GM20000 (cell line): ENCODE data around the gene SLC35F1.
A peak's percentile ranks its signal among the peaks of the same experiment; 100 is the strongest.

Experiments used
- DNase-seq: peaks from one replicate; pipeline ENCODE4 v3.0.0; 2012; ENCODE audit warnings: low spot score
- TF ChIP-seq, protein P1 (sequence below): IDR thresholded peaks from 2 replicates; pipeline ENCODE4 v1.5.1; 2012; ENCODE audit warnings: mild to moderate bottlenecking, control low read depth; ENCODE audit errors: extremely low read depth, missing control alignments

SLC35F1 gene

DNA sequence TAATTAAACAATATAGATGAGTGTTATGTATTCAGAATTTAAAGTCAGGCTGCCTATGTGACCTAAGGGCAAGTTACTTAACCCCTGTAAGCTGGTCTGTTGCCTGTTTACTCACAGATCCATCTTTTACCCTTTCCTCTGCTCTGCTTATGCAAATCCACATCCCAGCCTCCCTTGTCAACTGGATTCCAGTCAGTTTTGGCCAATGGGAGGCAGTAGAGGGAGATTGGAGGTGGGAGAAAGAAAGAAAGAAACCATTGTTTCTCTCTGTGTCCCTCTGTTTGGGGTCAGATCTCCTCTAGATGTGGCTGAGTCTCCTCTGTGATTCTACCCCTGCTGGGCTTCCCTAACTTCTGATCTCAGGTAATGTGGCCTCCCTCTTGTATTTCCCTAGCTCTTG, 374.2 kb downstream of the SLC35F1 start:
- TF ChIP-seq, protein P1, sequence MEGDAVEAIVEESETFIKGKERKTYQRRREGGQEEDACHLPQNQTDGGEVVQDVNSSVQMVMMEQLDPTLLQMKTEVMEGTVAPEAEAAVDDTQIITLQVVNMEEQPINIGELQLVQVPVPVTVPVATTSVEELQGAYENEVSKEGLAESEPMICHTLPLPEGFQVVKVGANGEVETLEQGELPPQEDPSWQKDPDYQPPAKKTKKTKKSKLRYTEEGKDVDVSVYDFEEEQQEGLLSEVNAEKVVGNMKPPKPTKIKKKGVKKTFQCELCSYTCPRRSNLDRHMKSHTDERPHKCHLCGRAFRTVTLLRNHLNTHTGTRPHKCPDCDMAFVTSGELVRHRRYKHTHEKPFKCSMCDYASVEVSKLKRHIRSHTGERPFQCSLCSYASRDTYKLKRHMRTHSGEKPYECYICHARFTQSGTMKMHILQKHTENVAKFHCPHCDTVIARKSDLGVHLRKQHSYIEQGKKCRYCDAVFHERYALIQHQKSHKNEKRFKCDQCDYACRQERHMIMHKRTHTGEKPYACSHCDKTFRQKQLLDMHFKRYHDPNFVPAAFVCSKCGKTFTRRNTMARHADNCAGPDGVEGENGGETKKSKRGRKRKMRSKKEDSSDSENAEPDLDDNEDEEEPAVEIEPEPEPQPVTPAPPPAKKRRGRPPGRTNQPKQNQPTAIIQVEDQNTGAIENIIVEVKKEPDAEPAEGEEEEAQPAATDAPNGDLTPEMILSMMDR, result no peak
- no peak for DNase-seq

DNA sequence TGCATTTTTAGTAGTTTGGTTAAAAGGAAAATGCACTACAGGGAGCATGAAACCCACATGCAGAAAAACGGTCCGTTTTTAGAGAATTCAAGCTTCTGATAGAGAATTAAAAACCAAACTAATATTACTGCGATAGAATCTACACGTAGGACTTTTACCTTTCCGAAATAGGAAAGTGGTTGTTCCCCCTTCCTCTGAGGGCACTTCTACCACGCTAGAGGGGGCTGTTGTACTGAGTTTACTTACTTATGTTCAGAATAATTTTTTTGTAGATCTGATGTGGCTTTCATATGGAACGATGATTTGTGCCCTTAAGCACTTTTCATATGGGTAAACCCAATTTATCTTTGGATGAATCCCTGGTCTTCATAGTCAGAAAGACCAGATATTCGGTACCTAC, 376.7 kb downstream of the SLC35F1 start:
- TF ChIP-seq, protein P1, result peak; percentile 41
- DNase-seq, result peak; percentile 30

DNA sequence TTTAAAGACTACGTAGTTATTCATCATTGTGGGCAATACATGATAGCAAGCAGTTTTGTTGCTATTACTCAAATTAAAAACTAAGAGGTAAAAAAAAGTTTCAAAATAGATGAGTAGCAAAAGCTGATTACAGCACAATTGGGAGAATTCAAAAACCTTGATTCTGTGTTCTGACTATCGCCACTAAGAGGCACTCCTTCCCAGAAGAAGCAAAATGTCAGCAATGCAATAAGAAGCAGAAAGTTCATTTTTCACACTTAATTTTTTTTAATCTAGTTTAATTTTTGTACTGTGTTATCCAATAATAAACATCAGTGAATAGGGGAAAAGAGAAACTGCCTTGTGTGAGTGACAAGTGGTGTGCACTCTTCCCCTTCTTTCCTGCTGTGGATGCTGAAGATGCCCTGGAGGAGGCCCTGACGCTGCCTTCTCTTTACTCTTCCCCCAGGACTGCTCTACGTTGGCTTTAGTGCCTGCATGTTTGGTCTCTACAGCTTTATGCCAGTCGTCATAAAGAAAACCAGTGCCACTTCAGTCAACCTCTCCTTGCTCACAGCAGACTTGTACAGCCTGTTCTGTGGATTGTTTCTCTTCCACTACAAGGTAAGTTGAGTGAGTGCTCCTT, 377.8 kb downstream of the SLC35F1 start:
- TF ChIP-seq, protein P1, result no peak
- no peak for DNase-seq

DNA sequence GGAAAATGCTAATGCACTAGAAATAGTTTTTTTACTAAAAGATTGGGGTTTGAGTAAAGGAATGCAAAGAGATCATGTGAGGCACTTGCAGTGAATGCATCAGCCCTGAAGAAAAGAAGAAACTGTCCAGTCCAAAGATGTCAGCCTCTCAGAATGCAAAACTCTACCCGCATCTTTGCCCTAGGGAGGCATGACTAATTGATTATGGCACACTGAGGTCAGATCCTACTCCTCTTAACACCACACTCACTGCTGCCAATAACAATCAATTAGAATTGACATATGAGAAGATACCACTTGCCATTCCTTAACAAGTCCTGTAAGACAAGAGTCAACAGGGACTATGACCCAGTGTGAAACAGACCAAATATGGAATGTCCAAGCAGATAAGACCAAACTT, 378.7 kb downstream of the SLC35F1 start:
- no peak for DNase-seq
- TF ChIP-seq, protein P1, result no peak

DNA sequence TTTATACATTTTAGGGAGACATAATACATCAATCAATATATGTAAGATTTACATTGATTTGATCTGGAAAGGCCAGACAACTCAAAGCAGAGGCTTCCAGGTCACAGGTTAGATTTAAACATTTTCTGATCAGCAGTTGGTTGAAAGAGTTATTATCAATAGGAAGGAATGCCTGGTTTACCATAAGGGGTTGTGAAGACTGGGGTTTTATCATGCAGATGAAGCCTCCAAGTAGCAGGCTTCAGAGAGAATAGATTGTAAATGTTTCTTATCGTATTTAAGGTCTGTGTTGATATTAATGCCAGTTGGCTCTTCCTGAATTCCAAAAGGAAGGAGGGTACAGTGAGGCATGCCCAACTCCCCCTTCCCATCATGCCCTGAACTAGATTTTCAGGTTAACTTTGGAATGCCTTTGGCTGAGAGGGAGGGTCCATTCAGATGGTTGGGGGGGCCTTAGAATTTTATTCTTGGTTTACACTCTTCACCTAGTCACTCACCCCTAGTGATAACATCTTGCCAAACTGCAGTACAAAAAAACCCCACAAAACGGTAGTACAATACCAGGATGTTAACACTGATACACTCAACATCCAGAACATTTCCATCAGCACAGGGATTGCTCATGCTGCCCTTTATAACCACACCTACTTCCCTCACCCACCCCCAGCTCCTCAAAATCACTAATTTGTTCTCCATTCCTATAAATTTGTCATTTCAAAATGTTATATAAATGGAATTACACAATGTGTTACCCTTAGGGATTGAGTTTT, 381.5 kb downstream of the SLC35F1 start:
- no peak for DNase-seq
- TF ChIP-seq, protein P1, result no peak

DNA sequence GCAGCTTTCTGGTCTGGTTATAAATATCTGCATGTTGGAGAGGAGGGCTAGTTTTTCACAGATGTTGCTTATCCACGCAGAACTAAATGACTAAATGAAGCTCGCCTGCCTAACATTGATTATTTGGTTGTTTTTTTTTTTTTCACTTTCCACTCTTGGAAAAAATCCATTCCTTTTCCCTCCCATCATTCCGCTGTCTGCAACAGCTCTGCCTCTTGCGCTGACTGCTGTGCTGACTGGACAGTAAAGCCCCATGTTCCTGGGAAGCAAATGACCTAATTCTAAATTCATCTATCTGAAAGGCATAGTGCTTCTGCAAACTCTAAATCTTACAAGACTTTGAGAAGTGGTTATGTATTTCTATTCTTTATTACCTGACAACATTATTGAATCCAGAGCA, 385.5 kb downstream of the SLC35F1 start:
- TF ChIP-seq, protein P1, result no peak
- DNase-seq, result no peak

DNA sequence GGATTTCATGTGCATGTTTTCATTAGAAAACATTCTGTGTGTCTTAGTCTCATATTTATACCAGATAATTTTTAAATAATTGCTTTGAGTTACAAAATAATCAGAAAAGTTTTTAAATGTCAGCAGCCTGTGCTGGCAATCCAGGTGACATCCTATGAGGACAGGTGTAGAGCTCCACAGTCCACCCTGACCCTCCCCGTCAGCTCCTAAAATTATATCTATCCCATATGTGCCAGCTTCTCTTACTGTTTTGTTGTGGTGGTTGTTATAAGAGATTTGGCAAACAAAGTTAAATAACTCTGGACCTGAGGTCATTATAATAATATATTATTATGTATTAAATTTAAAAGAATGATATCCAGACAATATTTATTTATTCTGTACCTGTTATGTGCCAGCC, 387.8 kb downstream of the SLC35F1 start:
- TF ChIP-seq, protein P1, result no peak
- DNase-seq, result no peak
